ENCODE data around the gene CPM.
A peak's percentile ranks its signal among the peaks of the same experiment; 100 is the strongest.
"Not testable (repeated sequence)": the region's sequence is repeated elsewhere in the genome, so short reads cannot be mapped to it uniquely, and the experiment has no call there.

Gene CPM

DNA sequence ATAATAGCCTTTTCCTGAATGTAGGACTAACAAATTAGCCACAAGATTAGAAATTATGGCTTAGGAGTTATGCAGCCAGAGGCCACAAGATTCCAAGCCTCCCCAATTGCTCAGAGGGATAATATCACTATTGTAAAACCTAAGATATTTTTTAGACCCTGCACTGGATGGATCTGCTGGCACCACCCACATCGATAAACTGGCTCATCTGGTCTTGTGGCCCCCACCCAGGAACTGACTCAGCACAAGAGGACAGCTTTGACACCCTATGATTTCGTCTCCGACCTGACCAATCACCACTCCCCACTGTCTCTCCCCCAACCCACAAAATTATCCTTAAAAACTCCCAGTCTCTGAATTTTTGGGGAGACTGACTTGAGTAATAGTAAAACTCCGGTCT lies 54.7 kb downstream of the CPM start:
- no peak for DNase-seq (ENCODE audit: low read depth)

GRCh38 chr12:68877583-68877982 lies 55.4 kb downstream of the CPM start:
- no peak for DNase-seq (ENCODE audit: low read depth)

DNA sequence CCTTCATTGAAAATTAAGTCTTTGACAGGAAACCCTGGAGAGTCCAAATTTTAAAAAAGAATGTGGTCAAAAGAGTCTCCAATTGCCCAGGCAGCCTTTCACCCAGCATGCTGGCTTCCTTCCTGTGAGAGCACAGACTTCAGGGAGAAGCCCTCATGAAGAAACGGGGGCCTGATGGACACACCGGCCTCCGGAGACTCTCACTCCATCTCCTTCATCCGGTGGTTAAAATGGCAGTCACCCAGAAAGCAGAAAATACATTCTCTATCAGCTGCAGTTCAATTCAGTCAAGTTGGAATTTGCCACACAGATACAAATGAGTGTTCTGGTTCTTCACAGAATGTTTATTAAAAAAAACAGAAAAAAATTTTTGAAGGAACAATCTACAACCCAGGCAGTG lies 56.5 kb downstream of the CPM start:
- no peak for DNase-seq (ENCODE audit: low read depth)

- DNase-seq (ENCODE audit: low read depth), result no peak
Observed at GRCh38 chr12:68873316-68873715, 59.7 kb downstream of the CPM start.

DNA sequence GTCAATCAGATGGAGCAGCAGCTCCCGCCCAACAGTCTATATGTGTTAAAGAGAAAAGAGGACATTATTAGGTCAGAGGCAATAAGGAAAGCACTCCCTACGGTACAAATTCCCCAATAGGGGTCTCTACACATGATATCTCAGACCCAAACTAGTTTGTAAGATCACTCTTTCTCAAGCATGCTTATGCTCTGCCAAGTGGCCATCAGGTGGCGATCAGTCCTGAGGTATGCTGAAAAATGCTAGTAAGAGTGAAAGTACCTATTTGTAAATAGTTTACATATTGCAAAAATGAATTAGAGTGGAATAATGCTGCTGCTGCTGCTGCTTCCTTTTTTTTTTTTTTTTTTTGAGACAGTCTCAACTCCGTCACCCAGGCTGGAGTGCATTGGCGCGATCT lies 61.0 kb downstream of the CPM start:
- peak; percentile 4 for DNase-seq (ENCODE audit: low read depth)

GRCh38 chr12:68871396-68871795 lies 61.6 kb downstream of the CPM start:
- no peak for DNase-seq (ENCODE audit: low read depth)

GRCh38 chr12:68870443-68870842 lies 62.5 kb downstream of the CPM start:
- DNase-seq (ENCODE audit: low read depth), result no peak

GRCh38 chr12:68870011-68870410 lies 63.0 kb downstream of the CPM start:
- no peak for DNase-seq (ENCODE audit: low read depth)

DNA sequence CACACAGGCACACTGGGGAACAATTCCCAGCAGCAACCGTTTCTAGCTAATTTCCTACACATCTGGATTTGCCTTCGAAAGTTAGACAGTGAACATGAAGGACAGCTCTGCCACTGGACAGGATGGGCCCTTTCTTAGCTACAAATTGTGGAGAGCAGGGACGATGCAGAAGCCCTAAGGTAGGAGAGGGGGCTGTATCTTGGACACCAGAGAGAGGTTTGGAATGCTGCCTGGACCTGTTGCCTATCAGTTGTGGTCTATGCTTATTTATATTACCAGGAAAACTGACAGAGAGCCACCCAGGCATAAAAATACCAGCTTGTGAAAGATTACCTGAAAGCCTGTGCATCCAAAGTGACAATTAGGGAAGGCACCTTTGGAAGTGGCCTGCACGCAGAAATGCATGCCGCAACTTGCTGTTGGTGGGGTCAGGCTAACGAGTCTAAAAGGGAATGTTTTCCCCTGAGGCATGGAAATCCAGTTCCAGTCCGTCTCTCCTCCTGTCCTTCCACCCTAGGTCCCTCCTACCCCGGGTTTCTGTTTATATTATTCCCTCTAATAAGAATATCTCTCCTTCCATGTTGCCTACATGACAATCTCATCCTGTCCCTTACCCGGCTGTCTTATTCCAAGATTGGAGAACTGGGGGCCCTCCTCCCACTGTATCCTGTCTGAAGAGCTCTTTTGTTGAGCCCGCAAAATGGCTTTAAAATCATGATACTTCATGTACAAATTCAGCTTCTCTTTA lies 64.8 kb downstream of the CPM start:
- DNase-seq (ENCODE audit: low read depth), result no peak

GRCh38 chr12:68867606-68868005 lies 65.4 kb downstream of the CPM start:
- no peak for DNase-seq (ENCODE audit: low read depth)

DNA sequence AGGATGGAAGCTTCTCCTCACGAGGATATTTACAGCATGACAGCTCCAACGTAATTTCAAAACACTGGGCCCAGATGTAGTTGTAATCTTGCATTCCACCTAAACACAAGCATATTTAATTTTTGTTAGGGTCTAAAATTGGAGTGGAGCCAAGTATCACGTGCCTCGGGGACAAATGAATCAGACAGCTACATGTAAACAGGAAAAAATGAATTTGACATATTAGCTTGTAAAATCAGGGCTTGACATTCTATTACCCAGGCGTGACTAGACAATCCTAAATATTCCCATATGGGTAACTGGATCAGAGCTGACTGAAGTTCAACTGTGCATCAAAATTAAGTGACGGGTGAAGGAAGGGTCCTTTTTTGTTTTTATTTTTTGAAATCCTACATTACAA lies 66.0 kb downstream of the CPM start:
- DNase-seq (ENCODE audit: low read depth), result no peak

DNA sequence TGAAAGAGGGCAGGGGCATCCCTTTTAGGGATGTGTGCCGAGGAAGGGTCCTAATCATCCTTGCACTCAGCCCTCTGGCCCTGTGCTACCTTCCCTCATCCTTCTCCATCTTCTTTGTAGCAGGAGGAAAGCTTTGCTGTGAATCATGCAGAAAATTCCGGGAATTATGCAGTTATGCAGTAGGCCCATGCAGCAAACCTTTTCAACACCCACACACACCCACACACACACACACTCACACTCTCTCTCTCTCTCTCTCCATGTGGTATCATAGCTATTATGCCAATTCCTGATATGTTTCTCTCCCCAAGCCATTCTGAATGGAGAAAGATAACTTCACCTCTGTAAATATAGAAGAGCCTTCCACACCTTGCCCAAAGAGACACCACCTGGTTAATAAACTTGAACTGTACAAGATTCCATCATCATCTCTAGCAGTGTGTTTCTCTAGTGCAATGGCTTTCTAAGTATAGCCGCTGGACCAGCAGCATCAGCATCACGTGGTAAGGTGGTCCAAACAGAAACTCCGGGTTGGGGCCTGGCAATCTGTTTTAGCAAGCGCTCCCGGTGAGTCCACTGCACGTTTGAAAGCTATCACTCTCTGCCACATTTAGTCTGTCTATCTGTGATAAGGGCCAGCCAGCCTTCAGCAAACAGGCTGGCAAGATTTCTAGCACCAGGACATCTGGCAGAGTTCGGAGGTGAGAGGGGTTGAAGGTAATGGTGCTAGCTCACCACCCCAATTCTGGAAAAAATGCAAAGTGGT lies 67.4 kb downstream of the CPM start:
- no peak for DNase-seq (ENCODE audit: low read depth)

DNA sequence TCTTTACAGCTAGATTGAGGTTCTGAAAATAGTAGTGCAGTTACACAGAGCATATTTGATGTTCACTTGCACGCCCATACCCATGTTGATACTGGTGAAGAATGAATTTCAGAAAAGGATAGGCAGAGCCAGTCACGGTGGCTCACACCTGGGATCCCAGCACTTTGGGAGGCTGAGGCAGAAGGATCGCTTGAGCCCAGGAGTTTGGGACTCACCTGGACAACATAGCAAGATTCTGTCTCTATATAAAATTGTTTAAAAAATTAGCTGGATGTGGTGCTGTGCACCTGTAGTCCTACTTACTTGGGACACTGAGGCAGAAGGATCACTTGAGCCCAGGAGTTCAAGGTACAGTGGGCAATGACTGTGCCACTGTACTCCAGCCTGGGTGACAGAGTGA lies 68.4 kb downstream of the CPM start:
- DNase-seq (ENCODE audit: low read depth), result no peak

GRCh38 chr12:68863886-68864454 lies 69.0 kb downstream of the CPM start:
- DNase-seq (ENCODE audit: low read depth), result not testable (repeated sequence)

GRCh38 chr12:68863109-68863770 lies 69.7 kb downstream of the CPM start:
- no peak for DNase-seq (ENCODE audit: low read depth)

DNA sequence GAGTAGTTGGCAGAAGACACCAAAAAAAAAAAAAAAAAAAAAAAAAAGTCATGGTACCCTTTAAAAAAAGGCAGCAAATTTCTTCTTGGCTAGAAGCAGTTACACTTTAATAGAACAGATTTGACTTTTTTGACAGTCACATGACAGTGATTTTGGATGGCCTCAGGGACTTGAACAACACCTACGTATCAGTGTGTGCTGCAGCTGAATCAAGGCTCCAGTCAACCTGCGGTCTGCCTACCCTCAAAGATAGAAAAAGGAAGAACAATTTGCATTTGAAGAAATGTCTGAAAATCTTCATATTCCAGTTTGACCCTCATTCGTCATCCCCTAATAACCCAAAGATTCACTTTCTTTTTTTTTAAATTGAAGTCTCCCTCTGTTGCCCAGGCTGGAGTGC lies 71.1 kb downstream of the CPM start:
- no peak for DNase-seq (ENCODE audit: low read depth)

DNA sequence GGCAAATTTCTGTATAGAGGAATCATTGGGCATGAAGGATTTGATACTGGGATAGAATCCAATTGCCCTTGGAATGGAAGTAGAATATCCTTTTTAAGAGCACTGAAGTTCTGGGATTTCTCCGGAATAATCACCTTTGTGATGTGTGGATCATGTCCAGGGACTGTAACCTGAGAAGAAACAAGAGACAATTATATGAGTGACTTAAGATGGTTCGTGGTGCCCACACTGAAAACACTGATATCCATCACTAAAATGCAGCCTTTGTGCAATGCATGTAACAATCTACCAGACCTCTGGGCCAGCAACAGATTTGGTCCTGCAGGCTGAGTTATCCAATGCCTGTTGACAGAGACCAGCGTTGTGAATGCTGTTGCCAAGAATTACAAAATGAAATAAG lies 76.5 kb downstream of the CPM start:
- DNase-seq (ENCODE audit: low read depth), result no peak

DNA sequence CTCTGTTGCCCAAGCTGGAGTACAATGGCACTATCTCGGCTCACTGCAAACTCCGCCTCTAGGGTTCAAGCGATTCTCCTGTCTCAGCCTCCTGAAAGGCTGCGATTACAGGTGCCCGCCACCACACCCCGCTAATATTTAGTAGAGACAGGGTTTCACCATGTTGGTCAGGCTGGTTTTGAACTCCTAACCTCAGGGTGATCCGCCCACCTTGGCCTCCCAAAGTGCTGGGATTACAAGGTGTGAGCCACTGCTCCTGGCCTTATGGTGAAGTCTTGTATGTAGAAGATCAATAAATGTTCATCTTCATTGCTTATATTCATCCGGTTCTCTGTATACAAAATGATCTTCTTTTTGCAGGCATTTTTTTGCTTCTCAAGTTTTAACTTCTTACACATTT lies 77.2 kb downstream of the CPM start:
- no peak for DNase-seq (ENCODE audit: low read depth)

GRCh38 chr12:68855111-68855510 lies 77.9 kb downstream of the CPM start:
- no peak for DNase-seq (ENCODE audit: low read depth)

- DNase-seq (ENCODE audit: low read depth), result no peak
Observed at GRCh38 chr12:68854554-68854953, 78.4 kb downstream of the CPM start.

GRCh38 chr12:68854078-68854468 lies 78.9 kb downstream of the CPM start:
- no peak for DNase-seq (ENCODE audit: low read depth)

DNA sequence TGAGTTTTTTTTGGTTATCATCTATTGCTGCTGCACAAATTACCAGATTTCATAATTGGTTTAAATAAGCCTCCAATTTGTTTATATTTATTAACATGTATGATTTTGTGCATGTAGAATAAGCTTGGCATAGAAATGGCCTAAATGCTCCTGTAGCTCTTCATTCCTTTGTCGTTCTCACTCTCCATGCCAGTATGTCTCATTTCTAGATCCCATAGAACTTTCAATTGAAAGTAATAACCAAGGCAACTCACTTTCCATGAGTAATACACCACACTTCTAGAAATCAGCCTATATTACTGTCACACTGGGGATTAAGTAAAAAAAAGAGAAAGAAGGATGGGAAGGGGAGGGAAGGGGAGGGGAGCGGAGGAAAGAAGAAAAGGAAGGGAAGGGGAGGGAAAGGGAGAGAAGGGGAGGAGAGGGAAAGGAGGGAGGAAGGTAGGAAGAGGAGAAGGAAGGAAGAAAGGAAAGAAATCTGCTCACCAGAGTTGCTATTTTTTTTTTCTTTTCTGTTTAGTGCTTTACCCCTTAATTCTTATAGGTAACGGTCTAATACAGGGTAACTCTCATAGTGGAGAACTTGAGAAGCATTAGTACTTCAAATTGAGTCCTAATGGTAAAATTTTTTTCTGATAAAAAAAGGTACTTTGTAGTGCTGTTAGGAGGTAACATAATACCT lies 79.4 kb downstream of the CPM start:
- DNase-seq (ENCODE audit: low read depth), result no peak
